Measurements from ENCODE around the gene CAPZB. TPM values are rescaled to one million over a fixed set of nuclear protein-coding genes. Genes with fewer than 3 reads are reported as not detected.
A peak's percentile ranks its signal among the peaks of the same experiment; 100 is the strongest.

The CAPZB gene
- polyA plus RNA-seq, 3 donors: 290 to 504 (median 407) TPM

GRCh38 chr1:19449454-19450228 is 35.7 kb downstream of the CAPZB start:
- Histone ChIP-seq H3K36me3 (replicated peaks in 1 of 2; ENCODE audit: control insufficient read depth in 1 of 2, insufficient read depth in 2 of 2, low read length in 2 of 2) (peaks cover 0 to 9% of the 10 kb centered on the region in 2 donors), H3K27ac (ENCODE audit: low read depth in 1 of 2, low read length in 2 of 2) (peak overlapping the region; percentile 68 to 75), H3K4me1 (ENCODE audit: control insufficient read depth in 1 of 2, insufficient read depth in 2 of 2, low read length in 2 of 2) (peaks cover 42% of the 10 kb centered on the region in 2 donors), H3K79me2 (ENCODE audit: insufficient read depth, low read length) (peaks cover 99% of the 10 kb centered on the region), H3K9ac (ENCODE audit: insufficient read depth, low read length, poor library complexity, severe bottlenecking) (no peak overlapping the region), H3K9me3 (replicated peaks in 1 of 2; ENCODE audit: control insufficient read depth in 1 of 2, insufficient read depth in 1 of 2, low read length in 2 of 2) (no peaks in the 10 kb centered on the region), H3K27me3 (ENCODE audit: control insufficient read depth in 2 of 2, insufficient read depth in 2 of 2, low read length in 2 of 2) (no peaks in the 10 kb centered on the region), H2AFZ (ENCODE audit: insufficient read depth, low read depth, low read length, poor library complexity, severe bottlenecking) (no peak overlapping the region), H4K20me1 (ENCODE audit: insufficient read depth, low read length) (peaks cover 100% of the 10 kb centered on the region), H3K4me3 (replicated peaks in 1 of 3; ENCODE audit: low read depth in 2 of 3, low read length in 3 of 3) (peak overlapping the region in 1 of 3 experiments; percentile 40), H3K4me2 (replicated peaks; ENCODE audit: extremely low read depth, low read length, poor library complexity, severe bottlenecking) (peak overlapping the region; percentile 32)
- Mint-ChIP-seq H3K27ac (peak overlapping the region; percentile 86 to 95 (median 91)), H3K9me3 (peaks cover 0 to 2% (median 0%) of the 10 kb centered on the region in 7 donors), H3K4me3 (peak overlapping the region in 1 of 2 donors; percentile 7), H3K4me1 (peaks cover 70% of the 10 kb centered on the region), H3K36me3 (peaks cover 23 to 50% of the 10 kb centered on the region in 2 donors), H3K27me3 (ENCODE audit: low read depth in 3 of 3) (peaks cover 0 to 5% (median 0%) of the 10 kb centered on the region in 3 donors)
- 75% methylated on average over 6 of the region's 13 CpGs for WGBS (ENCODE audit: insufficient coverage)
- no peak for DNase-seq
- TF ChIP-seq, protein P1, sequence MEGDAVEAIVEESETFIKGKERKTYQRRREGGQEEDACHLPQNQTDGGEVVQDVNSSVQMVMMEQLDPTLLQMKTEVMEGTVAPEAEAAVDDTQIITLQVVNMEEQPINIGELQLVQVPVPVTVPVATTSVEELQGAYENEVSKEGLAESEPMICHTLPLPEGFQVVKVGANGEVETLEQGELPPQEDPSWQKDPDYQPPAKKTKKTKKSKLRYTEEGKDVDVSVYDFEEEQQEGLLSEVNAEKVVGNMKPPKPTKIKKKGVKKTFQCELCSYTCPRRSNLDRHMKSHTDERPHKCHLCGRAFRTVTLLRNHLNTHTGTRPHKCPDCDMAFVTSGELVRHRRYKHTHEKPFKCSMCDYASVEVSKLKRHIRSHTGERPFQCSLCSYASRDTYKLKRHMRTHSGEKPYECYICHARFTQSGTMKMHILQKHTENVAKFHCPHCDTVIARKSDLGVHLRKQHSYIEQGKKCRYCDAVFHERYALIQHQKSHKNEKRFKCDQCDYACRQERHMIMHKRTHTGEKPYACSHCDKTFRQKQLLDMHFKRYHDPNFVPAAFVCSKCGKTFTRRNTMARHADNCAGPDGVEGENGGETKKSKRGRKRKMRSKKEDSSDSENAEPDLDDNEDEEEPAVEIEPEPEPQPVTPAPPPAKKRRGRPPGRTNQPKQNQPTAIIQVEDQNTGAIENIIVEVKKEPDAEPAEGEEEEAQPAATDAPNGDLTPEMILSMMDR (IDR thresholded peaks at IDR 0.05): no peak
- intact Hi-C loops (cut with micrococcal nuclease): loop anchor here (5.0 kb wide), 2 partner anchors 33 to 58 kb away; no protein-coding TSS in a partner anchor

GRCh38 chr1:19448491-19449439 is 36.6 kb downstream of the CAPZB start:
- H3K9me3 ChIP-seq (replicated peaks in 1 of 2; ENCODE audit: control insufficient read depth in 1 of 2, insufficient read depth in 1 of 2, low read length in 2 of 2): no peaks in the 10 kb centered on the region
- intact Hi-C loops (cut with micrococcal nuclease): loop anchor here (5.0 kb wide), 2 partner anchors 34 to 59 kb away; no protein-coding TSS in a partner anchor
- H3K79me2 ChIP-seq (ENCODE audit: insufficient read depth, low read length): peaks cover 99% of the 10 kb centered on the region
- peak overlapping the region; percentile 68 to 75 for H3K27ac ChIP-seq (ENCODE audit: low read depth in 1 of 2, low read length in 2 of 2)
- peak; percentile 48 to 84 (median 55) for DNase-seq
- 20% methylated on average over 11 of the region's 19 CpGs for WGBS (ENCODE audit: insufficient coverage)
- peaks cover 26 to 50% of the 10 kb centered on the region in 2 donors for H3K36me3 Mint-ChIP-seq
- H3K27ac Mint-ChIP-seq: peak overlapping the region; percentile 86 to 95 (median 91)
- peak overlapping the region in 1 of 3 experiments; percentile 40 for H3K4me3 ChIP-seq (replicated peaks in 1 of 3; ENCODE audit: low read depth in 2 of 3, low read length in 3 of 3)
- no peak overlapping the region for H3K9ac ChIP-seq (ENCODE audit: insufficient read depth, low read length, poor library complexity, severe bottlenecking)
- H3K27me3 ChIP-seq (ENCODE audit: control insufficient read depth in 2 of 2, insufficient read depth in 2 of 2, low read length in 2 of 2): no peaks in the 10 kb centered on the region
- peaks cover 0 to 5% (median 0%) of the 10 kb centered on the region in 3 donors for H3K27me3 Mint-ChIP-seq (ENCODE audit: low read depth in 3 of 3)
- peaks cover 0 to 9% of the 10 kb centered on the region in 2 donors for H3K36me3 ChIP-seq (replicated peaks in 1 of 2; ENCODE audit: control insufficient read depth in 1 of 2, insufficient read depth in 2 of 2, low read length in 2 of 2)
- H4K20me1 ChIP-seq (ENCODE audit: insufficient read depth, low read length): peaks cover 100% of the 10 kb centered on the region
- H3K4me1 Mint-ChIP-seq: peaks cover 61% of the 10 kb centered on the region
- H3K4me3 Mint-ChIP-seq: peak overlapping the region; percentile 37 to 71
- H3K4me1 ChIP-seq (ENCODE audit: control insufficient read depth in 1 of 2, insufficient read depth in 2 of 2, low read length in 2 of 2): peaks cover 33% of the 10 kb centered on the region in 2 donors
- H2AFZ ChIP-seq (ENCODE audit: insufficient read depth, low read depth, low read length, poor library complexity, severe bottlenecking): no peak overlapping the region
- TF ChIP-seq, protein P1 (IDR thresholded peaks at IDR 0.05): no peak
- H3K4me2 ChIP-seq (replicated peaks; ENCODE audit: extremely low read depth, low read length, poor library complexity, severe bottlenecking): peak overlapping the region; percentile 32
- no peaks in the 10 kb centered on the region for H3K9me3 Mint-ChIP-seq

All from CD14-positive monocyte (primary cell).